Suprapubic skin (tissue), 4 donors: Measurements from ENCODE around the gene CAMTA1.

Experiments
- EP300 ChIP-seq: sonication (generic); formaldehyde crosslinking; IDR thresholded peaks from one replicate; pipeline ENCODE4 v1.6.1; 2017; ENCODE audit warnings: antibody characterized with exemption
- POLR2A ChIP-seq, 2 donors: fragments of 450-650 bp; IDR thresholded peaks; one replicate each; pipeline ENCODE4 v1.6.1; 2017; ENCODE audit warnings: antibody characterized with exemption in 2 of 2, mild to moderate bottlenecking in 2 of 2, moderate library complexity in 2 of 2
- POLR2AphosphoS5 ChIP-seq, 3 donors: sonication (generic); formaldehyde crosslinking; IDR thresholded peaks; one replicate each; pipeline ENCODE4 v1.6.1; 2017; ENCODE audit warnings: antibody characterized with exemption in 3 of 3
- TF ChIP-seq, protein P1 (sequence below), 2 donors: fragments of 200-600 bp in 1 of 2; fragments of 450-650 bp in 1 of 2; sonication (generic) in 1 of 2; IDR thresholded peaks; one replicate each; pipeline ENCODE4 v1.5.1; 2016 to 2019; ENCODE audit warnings: antibody characterized with exemption in 2 of 2, mild to moderate bottlenecking in 1 of 2, moderate library complexity in 1 of 2

DNA sequence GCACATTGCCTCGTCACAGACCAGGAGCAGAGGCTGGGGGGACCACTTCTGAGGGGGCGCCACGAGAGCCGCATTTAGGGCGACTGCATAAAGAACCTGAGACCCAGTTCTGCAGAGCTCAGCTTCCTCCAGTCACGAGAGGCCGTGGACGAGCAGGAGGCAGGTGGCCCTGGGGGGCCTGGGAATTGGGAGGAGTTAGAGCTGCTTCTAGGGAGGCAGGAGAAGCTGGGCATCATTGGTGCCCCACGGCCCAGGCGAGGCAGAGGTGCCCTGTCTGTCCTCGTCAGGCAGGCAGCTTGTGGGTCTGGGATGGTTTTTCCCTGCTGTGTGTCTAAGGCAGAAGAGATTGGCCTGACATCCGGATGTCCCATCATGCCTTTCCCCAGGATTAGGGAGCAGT lies 389.3 kb downstream of the CAMTA1 start:
- TF ChIP-seq, protein P1, sequence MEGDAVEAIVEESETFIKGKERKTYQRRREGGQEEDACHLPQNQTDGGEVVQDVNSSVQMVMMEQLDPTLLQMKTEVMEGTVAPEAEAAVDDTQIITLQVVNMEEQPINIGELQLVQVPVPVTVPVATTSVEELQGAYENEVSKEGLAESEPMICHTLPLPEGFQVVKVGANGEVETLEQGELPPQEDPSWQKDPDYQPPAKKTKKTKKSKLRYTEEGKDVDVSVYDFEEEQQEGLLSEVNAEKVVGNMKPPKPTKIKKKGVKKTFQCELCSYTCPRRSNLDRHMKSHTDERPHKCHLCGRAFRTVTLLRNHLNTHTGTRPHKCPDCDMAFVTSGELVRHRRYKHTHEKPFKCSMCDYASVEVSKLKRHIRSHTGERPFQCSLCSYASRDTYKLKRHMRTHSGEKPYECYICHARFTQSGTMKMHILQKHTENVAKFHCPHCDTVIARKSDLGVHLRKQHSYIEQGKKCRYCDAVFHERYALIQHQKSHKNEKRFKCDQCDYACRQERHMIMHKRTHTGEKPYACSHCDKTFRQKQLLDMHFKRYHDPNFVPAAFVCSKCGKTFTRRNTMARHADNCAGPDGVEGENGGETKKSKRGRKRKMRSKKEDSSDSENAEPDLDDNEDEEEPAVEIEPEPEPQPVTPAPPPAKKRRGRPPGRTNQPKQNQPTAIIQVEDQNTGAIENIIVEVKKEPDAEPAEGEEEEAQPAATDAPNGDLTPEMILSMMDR (IDR thresholded peaks at IDR 0.05), result no peak
- no peak for TF ChIP-seq POLR2AphosphoS5 (IDR thresholded peaks at IDR 0.05)
- TF ChIP-seq POLR2A (IDR thresholded peaks at IDR 0.05), result no peak
- no peak for TF ChIP-seq EP300
